ENCODE results near the gene FXYD4.
"Not testable (repeated sequence)": the region's sequence is repeated elsewhere in the genome, so short reads cannot be mapped to it uniquely, and the experiment has no call there.

The FXYD4 gene

GRCh38 chr10:43421201-43421507, 49.7 kb downstream of the FXYD4 start:
- DNase-seq, result no peak

- no peak for DNase-seq
These were observed 50.1 kb downstream of the FXYD4 start for GRCh38 chr10:43421519-43421918.

- not testable (repeated sequence) for DNase-seq
These were observed 50.5 kb downstream of the FXYD4 start for GRCh38 chr10:43421944-43422343.

- DNase-seq, result no peak
These were observed 53.0 kb downstream of the FXYD4 start for GRCh38 chr10:43424416-43424815.

Measured in inflammatory macrophage treated with lipopolysaccharide for 1 hour (primary cell).